Measurements from ENCODE around the gene ZBTB37. TPM values are rescaled to one million over a fixed set of nuclear protein-coding genes. Genes with fewer than 3 reads are reported as not detected.
A peak's percentile ranks its signal among the peaks of the same experiment; 100 is the strongest.

The ZBTB37 gene
- 1 to 10 TPM; 1.6 to 6.3 (median 3.3) TPM for total RNA-seq

GRCh38 chr1:173868266-173869020 is at the start of gene ZBTB37:
Gene ZBTB37, plus strand, starts transcription at chr1:173868380. Its CDS starts 1,846 bp downstream, at chr1:173870226.
- WGBS, 2 donors = 0 to 1% methylated on average over 27 to 33 of the region's 53 CpGs
- intact Hi-C loops (cut with DNase I) = no loop called here
- Histone ChIP-seq H3K4me3 (peak within 1 kb of the TSS; percentile 74 to 94 (median 81)), H3K36me3 (peaks cover 7 to 38% (median 8%) of the 10 kb centered on the region in 3 donors), H3K9me3 (no peaks in the 10 kb centered on the region), H3K27me3 (no peaks in the 10 kb centered on the region), H3K4me1 (peaks cover 0 to 57% (median 29%) of the 10 kb centered on the region in 3 donors), H3K27ac (peak within 1 kb of the TSS; percentile 94 to 99 (median 96))
- DNase-seq = peak; percentile 78
- TF ChIP-seq POLR2A (IDR thresholded peaks at IDR 0.05) = peak in 1 of 4 donors; percentile 19
- no peak for TF ChIP-seq CTCF (IDR thresholded peaks at IDR 0.05)

- H3K4me1 ChIP-seq = peaks cover 2 to 12% (median 5%) of the 10 kb centered on the region in 3 donors
- intact Hi-C loops (cut with DNase I) = no loop called here
- TF ChIP-seq CTCF (IDR thresholded peaks at IDR 0.05) (no peak), POLR2A (IDR thresholded peaks at IDR 0.05) (no peak)
- DNase-seq = no peak
- H3K27me3 ChIP-seq = no peaks in the 10 kb centered on the region
- no peak overlapping the region for H3K27ac ChIP-seq
- WGBS, 2 donors = 65 to 92% methylated on average over 1 of the region's 1 CpG
- no peak overlapping the region for H3K4me3 ChIP-seq
- peaks cover 0 to 10% (median 0%) of the 10 kb centered on the region in 3 donors for H3K36me3 ChIP-seq
- H3K9me3 ChIP-seq = no peaks in the 10 kb centered on the region
Observed at GRCh38 chr1:173818459-173818858, 49.7 kb upstream of the ZBTB37 start.

GRCh38 chr1:173821680-173822079 is 46.5 kb upstream of the ZBTB37 start:
- intact Hi-C loops (cut with DNase I) = loop anchor here (10.0 kb wide), 1 partner anchor 407 kb away; no protein-coding TSS in a partner anchor
- no peaks in the 10 kb centered on the region for H3K27me3 ChIP-seq
- no peak overlapping the region for H3K4me3 ChIP-seq
- H3K27ac ChIP-seq = no peak overlapping the region
- H3K36me3 ChIP-seq = peaks cover 0 to 10% (median 0%) of the 10 kb centered on the region in 3 donors
- no peaks in the 10 kb centered on the region for H3K9me3 ChIP-seq
- no peak for DNase-seq
- TF ChIP-seq CTCF (IDR thresholded peaks at IDR 0.05) (no peak), POLR2A (IDR thresholded peaks at IDR 0.05) (no peak)
- 88 to 90% methylated on average over 4 of the region's 4 CpGs for WGBS, 2 donors
- H3K4me1 ChIP-seq = peaks cover 5 to 29% (median 5%) of the 10 kb centered on the region in 3 donors

- Histone ChIP-seq H3K27me3 (no peaks in the 10 kb centered on the region), H3K9me3 (no peaks in the 10 kb centered on the region), H3K27ac (peak overlapping the region; percentile 87 to 94 (median 92)), H3K36me3 (peaks cover 0 to 2% (median 0%) of the 10 kb centered on the region in 3 donors), H3K4me1 (peaks cover 5 to 29% (median 5%) of the 10 kb centered on the region in 3 donors), H3K4me3 (peak overlapping the region; percentile 54 to 72 (median 69))
- WGBS, 2 donors = 0 to 1% methylated on average over 14 to 19 of the region's 25 CpGs
- DNase-seq = no peak
- TF ChIP-seq POLR2A (IDR thresholded peaks at IDR 0.05) (no peak), CTCF (IDR thresholded peaks at IDR 0.05) (no peak)
- intact Hi-C loops (cut with DNase I) = loop anchor here (10.0 kb wide), 1 partner anchor 409 kb away; no protein-coding TSS in a partner anchor
Observed at GRCh38 chr1:173823781-173824314, 44.3 kb upstream of the ZBTB37 start.

Data from esophagus squamous epithelium (tissue), 5 donors.